ENCODE results near the gene SYNE2. TPM values are rescaled to one million over a fixed set of nuclear protein-coding genes. Genes with fewer than 3 reads are reported as not detected.

The SYNE2 gene
- total RNA-seq, 1 experiment from 2014 or later, result 67.4 TPM

- Mint-ChIP-seq H3K9me3 (ENCODE audit: unreplicated experiment) (no peaks in the 10 kb centered on the region), H3K36me3 (ENCODE audit: insufficient read depth, unreplicated experiment) (peaks cover 9% of the 10 kb centered on the region), H3K4me1 (ENCODE audit: insufficient read depth, unreplicated experiment) (peaks cover 43% of the 10 kb centered on the region), H3K27me3 (ENCODE audit: insufficient read depth, unreplicated experiment) (no peaks in the 10 kb centered on the region), H3K27ac (ENCODE audit: low read depth, unreplicated experiment) (peak overlapping the region; percentile 47), H3K4me3 (ENCODE audit: unreplicated experiment) (no peak overlapping the region)
- CTCF ChIA-PET, result interaction anchor here (1.2 kb wide), 1 partner anchor 32 kb away, joined by 3 read pairs; no protein-coding TSS in a partner anchor
- POLR2A ChIA-PET, result interaction anchor here (0.7 to 2.2 kb wide), 12 partner anchors 10 to 101 kb away, joined by 3 to 11 read pairs (median 4); partner anchors contain the start of gene SYNE2
- TF ChIP-seq CTCF (IDR thresholded peaks at IDR 0.05; ENCODE audit: unreplicated experiment), result no peak
- intact Hi-C loops (cut with micrococcal nuclease), result loop anchor here (1.0 kb wide), 1 partner anchor 42 kb away; no protein-coding TSS in a partner anchor
- no TSS peak for BruUV-seq (replicated peaks)
- peak; percentile 96 for DNase-seq (ENCODE audit: unreplicated experiment)
Observed at GRCh38 chr14:63896278-63896720, 43.5 kb downstream of the SYNE2 start.

GRCh38 chr14:63897721-63898163, 44.9 kb downstream of the SYNE2 start:
- no TSS peak for BruUV-seq (replicated peaks)
- Mint-ChIP-seq H3K36me3 (ENCODE audit: insufficient read depth, unreplicated experiment) (peaks cover 9% of the 10 kb centered on the region), H3K27ac (ENCODE audit: low read depth, unreplicated experiment) (peak overlapping the region; percentile 54), H3K4me1 (ENCODE audit: insufficient read depth, unreplicated experiment) (peaks cover 48% of the 10 kb centered on the region), H3K4me3 (ENCODE audit: unreplicated experiment) (no peak overlapping the region), H3K27me3 (ENCODE audit: insufficient read depth, unreplicated experiment) (no peaks in the 10 kb centered on the region), H3K9me3 (ENCODE audit: unreplicated experiment) (no peaks in the 10 kb centered on the region)
- ChIA-PET POLR2A (interaction anchor here (1.5 to 2.5 kb wide), 5 partner anchors 9 to 99 kb away, joined by 3 to 11 read pairs (median 7); no protein-coding TSS in a partner anchor), CTCF (interaction anchor here (1.1 to 1.2 kb wide), 3 partner anchors 13 to 32 kb away, joined by 3 to 4 read pairs (median 3); no protein-coding TSS in a partner anchor)
- no peak for DNase-seq (ENCODE audit: unreplicated experiment)
- intact Hi-C loops (cut with micrococcal nuclease), result no loop called here
- no peak for TF ChIP-seq CTCF (IDR thresholded peaks at IDR 0.05; ENCODE audit: unreplicated experiment)

- Mint-ChIP-seq H3K27ac (ENCODE audit: low read depth, unreplicated experiment) (no peak overlapping the region), H3K36me3 (ENCODE audit: insufficient read depth, unreplicated experiment) (peaks cover 9% of the 10 kb centered on the region), H3K4me1 (ENCODE audit: insufficient read depth, unreplicated experiment) (peaks cover 34% of the 10 kb centered on the region), H3K9me3 (ENCODE audit: unreplicated experiment) (peaks cover 7% of the 10 kb centered on the region), H3K27me3 (ENCODE audit: insufficient read depth, unreplicated experiment) (no peaks in the 10 kb centered on the region), H3K4me3 (ENCODE audit: unreplicated experiment) (no peak overlapping the region)
- BruUV-seq (replicated peaks), result no TSS peak
- DNase-seq (ENCODE audit: unreplicated experiment), result no peak
- ChIA-PET POLR2A (interaction anchor here (1.2 to 4.1 kb wide), 2 partner anchors 22 to 36 kb away, joined by 3 to 26 read pairs; no protein-coding TSS in a partner anchor), CTCF (no interaction called here)
- intact Hi-C loops (cut with micrococcal nuclease), result no loop called here
- TF ChIP-seq CTCF (IDR thresholded peaks at IDR 0.05; ENCODE audit: unreplicated experiment), result no peak
Observed at GRCh38 chr14:63899953-63900352, 47.1 kb downstream of the SYNE2 start.

GRCh38 chr14:63901434-63902085, 48.8 kb downstream of the SYNE2 start:
- ChIA-PET POLR2A (interaction anchor here (0.6 to 4.1 kb wide), 9 partner anchors 10 to 1909 kb away, joined by 3 to 26 read pairs (median 5); no protein-coding TSS in a partner anchor), CTCF (interaction anchor here (0.7 to 0.9 kb wide), 3 partner anchors 9 to 254 kb away, joined by 3 read pairs; no protein-coding TSS in a partner anchor)
- H3K27me3 Mint-ChIP-seq (ENCODE audit: insufficient read depth, unreplicated experiment), result no peaks in the 10 kb centered on the region
- no TSS peak for BruUV-seq (replicated peaks)
- peak; percentile 86 for DNase-seq (ENCODE audit: unreplicated experiment)
- no peak for TF ChIP-seq CTCF (IDR thresholded peaks at IDR 0.05; ENCODE audit: unreplicated experiment)
- intact Hi-C loops (cut with micrococcal nuclease), result no loop called here
- peaks cover 24% of the 10 kb centered on the region for H3K4me1 Mint-ChIP-seq (ENCODE audit: insufficient read depth, unreplicated experiment)
- no peak overlapping the region for H3K4me3 Mint-ChIP-seq (ENCODE audit: unreplicated experiment)
- peaks cover 12% of the 10 kb centered on the region for H3K9me3 Mint-ChIP-seq (ENCODE audit: unreplicated experiment)
- H3K27ac Mint-ChIP-seq (ENCODE audit: low read depth, unreplicated experiment), result no peak overlapping the region
- peaks cover 9% of the 10 kb centered on the region for H3K36me3 Mint-ChIP-seq (ENCODE audit: insufficient read depth, unreplicated experiment)

Measured in MCF 10A (cell line).